Activated naive CD8-positive, alpha-beta T cell treated with anti-CD3 and anti-CD28 coated beads, Interleukin-2, amount 10 ng/mL, durations not matched to agents 7 days and 5 days (primary cell): ENCODE results near the gene AJUBA. TPM values are rescaled to one million over a fixed set of nuclear protein-coding genes. Genes with fewer than 3 reads are reported as not detected.
A peak's percentile ranks its signal among the peaks of the same experiment; 100 is the strongest.

Experiments
- ATAC-seq: fragments of 150-1000 bp; cut with Tn5 transposase; one replicate; pipeline ENCODE4 v1.10.0; 2021; ENCODE audit warnings: low read depth, moderate library complexity
- POLR2A ChIA-PET: fragments of 350-600 bp; sonication (Branson Sonifier 250); formaldehyde crosslinking; loops from one replicate; lab custom pipeline; 2021; ENCODE audit warnings: antibody characterized with exemption; lab: Charles Lee
- DNase-seq: peaks from one replicate; pipeline ENCODE4 v3.0.0; 2021
- H3K27ac Mint-ChIP-seq: one replicate; pipeline ENCODE4 v1.8.0; 2022; ENCODE audit warnings: mild to moderate bottlenecking, mixed read lengths
- H3K27me3 Mint-ChIP-seq: one replicate; pipeline ENCODE4 v1.8.0; 2022; ENCODE audit warnings: mild to moderate bottlenecking, moderate library complexity, mixed read lengths
- H3K36me3 Mint-ChIP-seq: one replicate; pipeline ENCODE4 v1.8.0; 2021; ENCODE audit warnings: mild to moderate bottlenecking, mixed read lengths
- H3K4me1 Mint-ChIP-seq: one replicate; pipeline ENCODE4 v1.8.0; 2021; ENCODE audit warnings: mixed read lengths
- H3K4me3 Mint-ChIP-seq: one replicate; pipeline ENCODE4 v1.8.0; 2022; ENCODE audit warnings: mild to moderate bottlenecking, moderate library complexity, mixed read lengths
- H3K9me3 Mint-ChIP-seq: one replicate; pipeline ENCODE4 v1.8.0; 2021; ENCODE audit warnings: mixed read lengths
- total RNA-seq, 2 experiments: library from RNA; stranded (reverse); gene quantifications; one replicate each; pipeline ENCODE4 v1.2.3, GENCODE V29; 2021

AJUBA gene
- 1 to 10 TPM in 1 of 2 experiments, under 1 TPM in 1; 0.97 to 1.3 TPM for total RNA-seq

GRCh38 chr14:22982477-22983245, at the start of gene AJUBA:
AJUBA (minus strand) TSS chr14:22982551; CDS start chr14:22982266, 285 bp downstream.
- POLR2A ChIA-PET = interaction anchor here (1.0 to 2.3 kb wide), 7 partner anchors 12 to 413 kb away, joined by 3 to 9 read pairs (median 5); partner anchors contain the start of genes HAUS4 and PSMB5
- peak within 1 kb of the TSS; percentile 53 for H3K4me3 Mint-ChIP-seq
- H3K27ac Mint-ChIP-seq = no peak within 1 kb of the TSS
- peak; percentile 73 for ATAC-seq
- H3K4me1 Mint-ChIP-seq = peaks cover 7% of the 10 kb centered on the region
- no peaks in the 10 kb centered on the region for H3K36me3 Mint-ChIP-seq
- no peaks in the 10 kb centered on the region for H3K9me3 Mint-ChIP-seq
- peak; percentile 81 for DNase-seq
- H3K27me3 Mint-ChIP-seq = peaks cover 16% of the 10 kb centered on the region

DNA sequence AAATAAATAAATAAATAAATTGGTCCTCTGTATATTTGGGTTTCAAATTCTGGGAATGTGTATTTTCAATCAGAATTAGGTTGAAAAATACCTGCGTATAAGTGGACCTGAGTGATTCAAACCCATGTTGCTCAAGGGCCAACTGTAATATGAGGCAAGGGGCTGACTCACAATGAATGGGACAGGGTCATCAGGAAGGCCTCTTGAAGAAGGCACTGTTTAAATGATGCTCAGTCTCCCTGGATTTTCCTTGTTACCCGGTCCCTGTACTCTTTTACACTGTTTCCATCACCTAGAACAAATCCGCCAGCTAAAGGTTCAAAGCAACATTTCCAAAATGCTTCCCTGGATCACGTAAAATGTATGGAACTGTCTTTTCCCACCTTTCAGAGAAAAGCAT, 48.6 kb upstream of the AJUBA start:
- H3K4me1 Mint-ChIP-seq = peaks cover 34% of the 10 kb centered on the region
- POLR2A ChIA-PET = interaction anchor here (1.0 kb wide), 1 partner anchor 89 kb away, joined by 3 read pairs; no protein-coding TSS in a partner anchor

GRCh38 chr14:23028799-23029198, 46.4 kb upstream of the AJUBA start:
- H3K4me1 Mint-ChIP-seq = peaks cover 25% of the 10 kb centered on the region
- DNase-seq = no peak
- ATAC-seq = peak; percentile 85
- peaks cover 47% of the 10 kb centered on the region for H3K36me3 Mint-ChIP-seq
- POLR2A ChIA-PET = interaction anchor here (0.7 to 2.7 kb wide), 3 partner anchors 16 to 66 kb away, joined by 3 to 18 read pairs (median 3); no protein-coding TSS in a partner anchor
- peak overlapping the region; percentile 10 for H3K4me3 Mint-ChIP-seq
- H3K27ac Mint-ChIP-seq = peak overlapping the region; percentile 46
- H3K9me3 Mint-ChIP-seq = no peaks in the 10 kb centered on the region
- no peaks in the 10 kb centered on the region for H3K27me3 Mint-ChIP-seq

More for the DNA sequence above, 48.6 kb upstream of the AJUBA start:
- H3K9me3 Mint-ChIP-seq = no peaks in the 10 kb centered on the region
- peaks cover 37% of the 10 kb centered on the region for H3K36me3 Mint-ChIP-seq
- DNase-seq (no peak), ATAC-seq (no peak)
- no peak overlapping the region for H3K27ac Mint-ChIP-seq
- no peaks in the 10 kb centered on the region for H3K27me3 Mint-ChIP-seq
- H3K4me3 Mint-ChIP-seq = no peak overlapping the region

- peaks cover 26% of the 10 kb centered on the region for H3K36me3 Mint-ChIP-seq
- H3K27ac Mint-ChIP-seq = no peak overlapping the region
- no peaks in the 10 kb centered on the region for H3K27me3 Mint-ChIP-seq
- ATAC-seq = no peak
- H3K9me3 Mint-ChIP-seq = no peaks in the 10 kb centered on the region
- peaks cover 26% of the 10 kb centered on the region for H3K4me1 Mint-ChIP-seq
- POLR2A ChIA-PET = no interaction called here
- H3K4me3 Mint-ChIP-seq = no peak overlapping the region
- DNase-seq = no peak
These were observed 42.9 kb upstream of the AJUBA start for GRCh38 chr14:23025151-23025814.

DNA sequence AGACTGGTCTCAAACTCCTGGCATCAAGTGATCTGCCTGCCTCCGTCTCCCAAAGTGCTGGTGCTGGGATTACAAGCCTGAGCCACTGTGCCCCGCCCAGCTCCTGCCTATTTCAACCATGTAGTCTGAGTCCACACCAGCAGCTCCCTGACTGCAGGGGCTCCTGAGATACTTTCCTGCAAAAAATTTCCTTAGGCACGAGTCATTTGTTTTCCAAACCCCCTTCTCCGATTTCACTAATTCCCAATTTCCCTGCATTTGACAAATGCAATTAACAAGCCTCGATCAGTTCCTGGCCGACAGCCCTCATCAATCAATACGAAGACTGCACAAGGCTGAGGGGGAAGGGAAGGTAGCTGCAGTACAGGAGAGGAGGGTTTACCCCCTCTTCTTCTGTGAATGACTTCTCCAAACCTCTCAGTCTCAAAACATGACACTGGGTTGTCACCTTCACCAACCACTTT, 42.3 kb upstream of the AJUBA start:
- Mint-ChIP-seq H3K9me3 (no peaks in the 10 kb centered on the region), H3K27ac (no peak overlapping the region), H3K27me3 (no peaks in the 10 kb centered on the region), H3K4me3 (no peak overlapping the region), H3K36me3 (peaks cover 26% of the 10 kb centered on the region), H3K4me1 (peaks cover 26% of the 10 kb centered on the region)
- no peak for DNase-seq
- POLR2A ChIA-PET = interaction anchor here (0.7 to 1.5 kb wide), 3 partner anchors 9 to 32 kb away, joined by 3 to 10 read pairs (median 5); partner anchors contain the start of gene PSMB5
- ATAC-seq = no peak

GRCh38 chr14:23023795-23024152, 41.4 kb upstream of the AJUBA start:
- ATAC-seq = no peak
- peaks cover 22% of the 10 kb centered on the region for H3K36me3 Mint-ChIP-seq
- no peak overlapping the region for H3K27ac Mint-ChIP-seq
- DNase-seq = no peak
- POLR2A ChIA-PET = interaction anchor here (0.5 to 1.5 kb wide), 5 partner anchors 8 to 33 kb away, joined by 3 to 10 read pairs (median 3); partner anchors contain the start of gene PSMB5
- no peaks in the 10 kb centered on the region for H3K27me3 Mint-ChIP-seq
- no peaks in the 10 kb centered on the region for H3K9me3 Mint-ChIP-seq
- H3K4me3 Mint-ChIP-seq = no peak overlapping the region
- H3K4me1 Mint-ChIP-seq = peaks cover 19% of the 10 kb centered on the region

DNA sequence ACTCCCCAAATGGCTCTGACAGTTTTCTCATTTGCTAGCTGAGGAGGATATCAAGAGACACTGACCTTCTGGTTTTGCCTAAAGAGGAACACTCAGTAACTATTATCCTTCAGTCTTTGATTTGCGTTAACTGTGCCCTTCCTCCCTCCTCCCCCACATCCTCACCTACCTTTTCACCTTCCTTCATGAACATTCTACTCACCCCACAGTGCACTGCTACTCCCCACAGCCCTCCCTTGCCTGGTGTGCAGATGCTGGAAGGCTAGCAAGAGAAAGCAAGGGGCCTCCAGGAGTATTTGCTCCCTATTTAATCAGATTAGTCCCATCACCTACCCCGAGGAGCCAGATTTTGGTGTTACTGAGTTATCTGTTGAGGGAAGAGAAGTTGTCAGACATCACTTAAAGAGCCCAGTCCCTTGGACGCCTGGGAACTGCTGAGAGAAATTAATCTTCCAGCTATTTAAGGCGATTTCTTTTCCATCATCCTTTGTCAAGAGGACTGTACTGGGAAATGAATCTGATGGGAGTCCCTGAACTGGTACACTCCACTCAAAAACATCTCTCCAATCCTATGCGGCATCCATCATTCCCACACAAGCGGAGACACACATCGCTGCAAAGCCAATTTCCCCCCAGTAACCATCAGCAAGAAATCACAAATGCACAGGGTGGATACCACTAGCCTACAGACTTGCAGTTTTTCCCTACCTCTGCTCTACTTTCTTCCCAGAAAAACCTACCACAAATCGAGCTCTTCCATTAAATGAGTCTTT, 40.9 kb upstream of the AJUBA start:
- no peak for DNase-seq
- POLR2A ChIA-PET = interaction anchor here (0.5 to 1.5 kb wide), 5 partner anchors 8 to 33 kb away, joined by 3 to 10 read pairs (median 3); partner anchors contain the start of gene PSMB5
- ATAC-seq = peak; percentile 36
- Mint-ChIP-seq H3K4me3 (no peak overlapping the region), H3K4me1 (peaks cover 17% of the 10 kb centered on the region), H3K27ac (no peak overlapping the region), H3K36me3 (peaks cover 22% of the 10 kb centered on the region), H3K9me3 (no peaks in the 10 kb centered on the region), H3K27me3 (no peaks in the 10 kb centered on the region)

GRCh38 chr14:23021889-23022442, 39.6 kb upstream of the AJUBA start:
- Mint-ChIP-seq H3K36me3 (peaks cover 17% of the 10 kb centered on the region), H3K27me3 (no peaks in the 10 kb centered on the region), H3K4me3 (no peak overlapping the region), H3K9me3 (no peaks in the 10 kb centered on the region), H3K27ac (no peak overlapping the region), H3K4me1 (peaks cover 12% of the 10 kb centered on the region)
- DNase-seq (no peak), ATAC-seq (no peak)
- POLR2A ChIA-PET = no interaction called here

DNA sequence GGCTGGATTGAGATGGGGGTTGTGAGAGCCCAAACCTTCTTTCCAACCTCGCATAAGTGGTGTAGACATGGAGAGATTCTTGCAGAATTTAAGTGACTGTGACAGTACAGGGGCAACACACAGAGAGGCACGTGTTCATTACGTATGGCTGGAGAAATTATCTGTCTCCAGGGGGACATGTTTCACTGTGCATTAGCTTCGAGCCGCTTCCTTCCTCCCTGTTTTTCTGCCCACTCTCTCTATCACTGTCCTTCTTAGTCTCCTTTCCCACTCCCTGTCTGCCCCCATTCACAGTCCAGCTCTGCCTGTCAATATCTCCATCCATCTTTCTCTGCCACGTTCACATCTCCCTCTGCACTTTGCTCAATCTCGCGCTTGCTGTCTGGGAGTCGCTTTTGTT, 39.1 kb upstream of the AJUBA start:
- H3K4me1 Mint-ChIP-seq = peaks cover 12% of the 10 kb centered on the region
- DNase-seq (no peak), ATAC-seq (no peak)
- H3K36me3 Mint-ChIP-seq = peaks cover 17% of the 10 kb centered on the region
- POLR2A ChIA-PET = interaction anchor here (2.1 kb wide), 1 partner anchor 13 kb away, joined by 10 read pairs; the partner anchor contains the start of gene PSMB5
- peak overlapping the region; percentile 18 for H3K4me3 Mint-ChIP-seq
- no peaks in the 10 kb centered on the region for H3K9me3 Mint-ChIP-seq
- peak overlapping the region; percentile 22 for H3K27ac Mint-ChIP-seq
- no peaks in the 10 kb centered on the region for H3K27me3 Mint-ChIP-seq

DNA sequence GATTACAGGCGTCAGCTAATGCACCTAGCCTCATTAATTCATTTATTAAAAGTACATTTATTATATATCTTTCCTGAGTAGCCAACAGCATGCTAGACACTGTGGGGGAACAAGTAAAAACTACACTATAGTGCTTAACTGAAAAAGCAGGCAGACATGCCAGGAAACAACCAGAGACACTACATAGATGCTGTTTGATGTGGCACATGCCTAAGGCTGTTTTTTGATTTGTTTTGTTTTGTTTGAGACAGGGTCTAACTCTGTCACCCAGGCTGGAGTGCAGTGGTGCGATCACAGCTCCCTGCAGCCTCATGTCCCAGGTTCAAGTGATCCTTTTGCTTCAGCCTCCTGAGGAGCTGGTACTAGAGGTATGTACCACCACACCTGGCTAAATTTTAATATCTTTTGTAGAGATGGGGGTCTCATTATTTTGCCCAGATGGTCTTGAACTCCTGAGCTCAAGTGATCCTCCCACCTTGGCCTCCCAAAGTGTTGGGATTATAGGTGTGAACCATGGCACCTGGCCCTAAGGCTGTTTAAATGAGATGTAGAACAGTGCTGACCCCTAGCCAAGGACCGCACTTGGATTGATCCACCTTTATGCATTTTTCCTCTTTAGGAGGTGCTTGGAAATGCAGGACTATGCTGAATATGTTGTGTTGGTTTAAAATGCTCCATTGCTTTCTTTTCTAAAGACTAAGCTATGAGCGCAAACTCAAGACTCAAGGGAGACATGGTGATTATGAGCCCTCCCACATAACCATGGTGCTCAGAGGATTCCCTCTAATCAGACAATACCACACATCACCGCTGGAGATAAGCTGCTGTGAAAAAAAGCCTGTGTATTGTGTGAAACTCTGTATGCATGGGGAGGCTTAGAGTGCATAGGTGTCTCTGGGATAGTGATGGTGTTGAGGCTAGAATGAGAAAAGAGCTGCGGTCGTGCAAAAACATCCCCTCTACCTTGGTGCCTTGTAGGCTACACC, 38.1 kb upstream of the AJUBA start:
- H3K4me3 Mint-ChIP-seq = no peak overlapping the region

DNA sequence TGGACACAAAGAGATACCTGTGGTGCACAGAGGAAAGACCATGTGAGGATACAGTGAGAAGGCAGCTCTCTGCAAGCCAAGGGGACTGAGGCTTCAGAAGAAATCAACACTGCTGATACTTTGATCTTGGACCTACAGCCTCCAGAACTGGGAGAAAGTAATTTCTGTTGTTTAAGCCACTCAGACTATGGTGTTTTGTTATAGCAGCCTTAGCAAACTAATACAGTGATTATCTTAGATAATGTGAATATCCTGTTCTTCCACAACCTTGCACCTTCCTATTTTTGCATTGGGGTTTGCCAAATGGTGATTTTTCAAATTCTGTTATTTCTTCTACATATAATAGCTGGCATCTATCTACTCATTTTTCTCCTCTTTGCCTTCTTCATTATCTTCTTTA, 35.8 kb upstream of the AJUBA start:
- POLR2A ChIA-PET = no interaction called here
- peaks cover 7% of the 10 kb centered on the region for H3K4me1 Mint-ChIP-seq
- no peak overlapping the region for H3K27ac Mint-ChIP-seq
- H3K4me3 Mint-ChIP-seq = no peak overlapping the region
- DNase-seq (no peak), ATAC-seq (no peak)
- H3K27me3 Mint-ChIP-seq = no peaks in the 10 kb centered on the region
- no peaks in the 10 kb centered on the region for H3K9me3 Mint-ChIP-seq
- H3K36me3 Mint-ChIP-seq = no peaks in the 10 kb centered on the region

More for the DNA sequence above, 38.1 kb upstream of the AJUBA start:
- Mint-ChIP-seq H3K4me1 (peaks cover 14% of the 10 kb centered on the region), H3K36me3 (peaks cover 8% of the 10 kb centered on the region), H3K9me3 (no peaks in the 10 kb centered on the region), H3K27me3 (no peaks in the 10 kb centered on the region), H3K27ac (no peak overlapping the region)
- POLR2A ChIA-PET = interaction anchor here (0.7 to 2.1 kb wide), 3 partner anchors 14 to 22 kb away, joined by 3 to 10 read pairs (median 7); partner anchors contain the start of gene PSMB5
- ATAC-seq (no peak), DNase-seq (no peak)
